GM18868 (cell line): ENCODE results near the gene KRTAP12-3.
"Not testable (repeated sequence)": the region's sequence is repeated elsewhere in the genome, so short reads cannot be mapped to it uniquely, and the experiment has no call there.

Experiments
- ATAC-seq: cut with Tn5 transposase; IDR thresholded peaks from one replicate; pipeline ENCODE4 v1.9.1; 2021; ENCODE audit warnings: mild to moderate bottlenecking, moderate library complexity; ENCODE audit not compliant: unreplicated experiment

KRTAP12-3 gene, protein sequence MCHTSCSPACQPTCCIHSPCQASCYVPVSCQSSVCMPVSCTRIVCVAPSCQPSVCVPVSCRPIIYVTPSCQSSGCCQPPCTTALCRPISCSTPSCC

DNA sequence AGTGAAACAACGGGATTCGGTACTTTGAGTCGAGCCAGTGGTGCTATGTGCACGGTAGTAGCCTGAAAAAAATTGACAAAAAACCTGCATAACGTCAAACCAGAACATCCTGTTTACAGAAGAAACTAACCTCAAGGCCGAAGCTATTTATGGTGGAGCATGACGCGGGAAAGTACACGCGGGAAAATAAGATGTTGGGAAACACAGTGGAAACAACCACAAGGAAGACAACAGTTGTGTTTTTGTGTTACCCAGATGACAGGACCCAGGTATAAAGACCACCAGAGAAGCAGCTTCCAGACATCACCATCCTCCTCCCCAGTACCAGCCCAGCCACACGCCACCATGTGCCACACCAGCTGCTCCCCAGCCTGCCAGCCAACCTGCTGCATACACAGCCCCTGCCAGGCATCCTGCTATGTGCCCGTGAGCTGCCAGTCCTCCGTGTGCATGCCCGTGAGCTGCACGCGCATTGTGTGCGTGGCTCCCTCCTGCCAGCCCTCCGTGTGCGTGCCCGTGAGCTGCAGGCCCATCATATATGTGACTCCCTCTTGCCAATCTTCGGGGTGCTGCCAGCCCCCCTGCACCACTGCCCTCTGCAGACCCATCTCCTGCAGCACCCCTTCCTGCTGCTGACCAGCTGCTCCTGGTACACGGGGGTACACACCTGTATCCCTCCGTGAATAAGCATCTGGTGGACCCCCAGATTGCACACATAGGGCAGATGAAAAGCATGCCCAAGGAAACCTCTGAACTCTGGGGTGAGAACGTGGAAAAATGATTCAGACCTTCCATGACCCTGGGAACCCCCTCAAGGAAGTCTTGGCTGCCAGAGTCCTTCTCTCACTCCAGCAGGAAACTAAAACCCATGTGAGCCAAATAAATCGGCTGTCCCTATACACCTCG lies at the start of gene KRTAP12-3:
KRTAP12-3 (plus strand) TSS at position 298 of the 906 bp plus-strand sequence; CDS start at position 346, 48 bp downstream.
- ATAC-seq, result no peak

DNA sequence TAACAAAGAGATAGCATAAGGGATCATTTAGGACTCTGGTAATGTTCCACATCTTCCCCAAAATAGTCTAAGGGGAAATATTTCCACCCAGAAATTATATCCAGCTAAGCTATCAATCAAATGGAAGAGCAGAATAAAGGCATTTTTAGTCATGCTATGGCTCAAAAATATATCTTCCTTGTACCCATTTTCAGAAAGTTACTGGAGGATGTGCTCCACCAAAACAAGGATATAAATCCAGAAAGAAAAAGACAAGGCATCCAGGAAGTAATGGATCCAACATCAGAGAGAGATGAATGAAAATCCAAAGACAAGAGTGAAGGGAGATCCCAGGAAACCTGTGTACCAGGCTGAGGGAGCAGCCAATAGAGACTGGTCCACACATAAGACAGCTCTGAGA lies 48.5 kb upstream of the KRTAP12-3 start:
- ATAC-seq, result no peak

- ATAC-seq, result not testable (repeated sequence)
Observed at GRCh38 chr21:44610157-44610843, 47.4 kb upstream of the KRTAP12-3 start.

DNA sequence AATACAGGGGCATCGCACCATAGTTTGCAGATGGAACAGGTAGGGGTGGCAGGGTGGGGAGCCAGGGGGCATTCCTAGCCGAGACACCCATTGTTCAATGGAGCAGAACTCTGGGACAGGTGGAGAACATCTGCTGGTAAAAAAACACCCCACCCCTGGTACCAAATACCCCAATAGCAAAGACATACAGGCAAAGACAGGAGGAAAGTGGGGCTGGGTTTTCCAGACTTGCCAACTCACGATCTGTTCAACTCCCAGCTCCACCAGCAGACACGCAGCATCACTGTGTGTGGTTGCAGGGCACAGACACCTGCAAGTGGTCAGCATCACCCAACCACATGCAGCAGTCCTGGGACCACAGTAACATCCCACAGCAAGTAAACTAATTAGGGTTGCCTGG lies 46.2 kb upstream of the KRTAP12-3 start:
- no peak for ATAC-seq

GRCh38 chr21:44612029-44612486 lies 45.7 kb upstream of the KRTAP12-3 start, which contains the start of gene KRTAP10-8:
Gene KRTAP10-8, plus strand, starts transcription at chr21:44612079. Its CDS starts 22 bp downstream, at chr21:44612101.
- no peak for ATAC-seq

DNA sequence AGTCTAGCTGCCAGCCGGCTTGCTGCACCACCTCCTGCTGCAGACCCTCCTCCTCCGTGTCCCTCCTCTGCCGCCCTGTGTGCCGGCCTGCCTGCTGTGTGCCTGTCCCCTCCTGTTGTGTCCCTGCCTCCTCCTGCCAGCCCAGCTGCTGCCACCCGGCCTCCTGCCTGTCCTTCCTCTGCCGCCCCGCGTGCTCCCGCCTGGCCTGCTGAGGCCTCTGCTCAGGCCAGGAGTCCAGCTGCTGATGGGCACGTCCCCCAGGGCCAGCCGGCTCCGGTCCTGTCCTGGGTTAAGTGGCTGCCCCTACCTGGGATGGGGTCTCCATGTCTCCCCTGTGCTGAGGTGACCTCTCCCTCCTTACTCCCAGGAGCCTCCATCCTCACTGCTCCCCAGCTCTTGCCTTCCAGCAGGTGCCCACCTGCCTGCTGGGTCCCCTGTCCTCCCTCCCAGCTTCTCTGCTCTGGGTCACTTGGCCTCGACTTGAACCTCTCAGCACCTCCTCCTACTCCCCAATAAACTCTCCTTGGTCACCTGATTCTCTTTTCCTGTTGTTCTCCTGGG lies 45.0 kb upstream of the KRTAP12-3 start:
- ATAC-seq, result no peak

DNA sequence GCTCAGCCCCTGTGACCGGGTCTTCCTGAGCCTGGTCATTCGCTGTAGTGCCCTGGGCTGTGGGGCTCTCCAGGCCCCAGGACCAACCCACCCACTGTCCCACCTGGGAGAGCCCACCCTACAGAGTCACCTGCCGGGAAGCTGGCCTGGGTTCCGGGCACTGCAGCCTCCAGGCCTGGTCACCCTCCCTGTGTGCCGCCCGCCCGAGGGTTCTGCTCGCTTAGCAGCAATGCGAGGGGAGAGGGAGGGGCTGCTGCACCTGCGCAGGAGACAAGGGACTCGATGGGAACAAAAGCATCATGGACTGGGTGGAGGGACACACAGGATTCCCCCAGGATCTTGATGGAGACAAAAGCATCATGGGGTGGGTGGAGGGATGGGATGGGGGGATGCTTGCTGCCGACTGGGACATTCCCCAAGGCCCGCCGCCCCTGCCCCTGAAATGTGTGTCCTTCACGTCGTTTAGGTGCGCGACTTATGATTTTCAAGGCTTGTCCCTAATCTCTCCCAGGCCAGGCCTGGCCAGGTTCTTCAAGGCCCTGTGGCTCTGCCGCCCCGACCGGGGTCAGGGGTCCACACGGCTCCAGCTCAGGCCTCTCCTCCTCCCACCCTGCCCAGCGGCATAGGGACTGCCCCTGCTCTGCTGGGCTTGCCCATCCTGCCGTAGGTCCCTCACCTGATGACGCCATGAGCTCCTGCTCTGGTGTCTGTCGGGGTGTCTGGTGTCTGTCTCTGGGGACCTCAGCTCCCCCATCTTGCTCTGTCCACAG lies 44.2 kb upstream of the KRTAP12-3 start:
- no peak for ATAC-seq

GRCh38 chr21:44614161-44614631 lies 43.5 kb upstream of the KRTAP12-3 start:
- no peak for ATAC-seq

DNA sequence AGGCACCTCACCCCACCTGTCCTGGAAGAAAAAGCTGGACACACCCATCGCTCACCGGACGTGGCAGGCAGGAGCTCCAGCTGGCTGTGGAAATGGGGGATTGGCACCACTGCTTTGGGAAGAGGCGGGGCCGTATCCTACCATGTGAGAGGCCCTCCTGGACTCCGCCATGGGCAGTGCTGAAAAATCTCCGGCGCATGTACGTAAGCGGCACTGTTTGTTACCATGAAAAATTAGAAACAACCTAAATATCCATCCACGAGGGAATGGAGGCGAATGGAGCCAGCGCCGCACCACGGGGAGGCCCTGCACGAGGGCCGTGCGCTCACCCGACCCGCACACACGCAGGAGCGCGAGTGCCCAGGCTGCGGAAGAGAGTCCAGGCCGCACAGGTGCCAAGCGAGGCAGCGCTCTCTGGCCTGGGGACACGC lies 42.8 kb upstream of the KRTAP12-3 start:
- ATAC-seq, result no peak

- ATAC-seq, result no peak
Observed at GRCh38 chr21:44615466-44615865, 42.3 kb upstream of the KRTAP12-3 start.

DNA sequence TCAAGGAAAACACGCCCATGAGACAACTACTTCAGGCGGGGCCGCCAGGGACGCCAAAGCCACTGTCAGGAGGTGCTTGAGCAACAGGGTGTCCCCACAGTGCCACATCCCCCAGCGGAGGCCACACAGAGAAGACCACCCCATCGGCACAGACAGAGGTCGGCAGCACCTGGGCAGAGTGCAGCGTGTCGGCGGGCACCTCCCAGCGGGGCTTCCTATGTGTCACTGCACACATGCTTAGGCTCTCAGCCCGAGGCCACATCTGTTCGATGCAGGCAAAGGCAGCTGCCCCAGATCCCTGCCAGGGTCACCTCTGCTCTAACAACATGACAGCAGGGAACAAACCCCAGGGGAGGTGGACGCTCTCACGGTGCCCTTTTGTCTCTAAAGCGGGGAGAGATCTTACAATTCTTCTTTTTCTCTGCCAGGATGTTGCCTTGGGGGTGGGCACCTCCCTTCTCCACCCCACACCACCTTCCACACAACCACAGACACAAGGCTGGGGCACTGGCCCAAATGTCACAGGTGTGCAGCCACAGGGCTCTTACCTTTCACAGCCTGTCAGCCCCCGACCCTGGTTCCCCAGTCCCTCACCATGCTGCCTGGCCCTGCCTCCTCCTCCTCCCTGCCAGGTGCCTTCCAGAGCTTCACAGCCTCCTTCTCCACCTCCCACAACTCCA lies 41.7 kb upstream of the KRTAP12-3 start:
- ATAC-seq, result no peak

DNA sequence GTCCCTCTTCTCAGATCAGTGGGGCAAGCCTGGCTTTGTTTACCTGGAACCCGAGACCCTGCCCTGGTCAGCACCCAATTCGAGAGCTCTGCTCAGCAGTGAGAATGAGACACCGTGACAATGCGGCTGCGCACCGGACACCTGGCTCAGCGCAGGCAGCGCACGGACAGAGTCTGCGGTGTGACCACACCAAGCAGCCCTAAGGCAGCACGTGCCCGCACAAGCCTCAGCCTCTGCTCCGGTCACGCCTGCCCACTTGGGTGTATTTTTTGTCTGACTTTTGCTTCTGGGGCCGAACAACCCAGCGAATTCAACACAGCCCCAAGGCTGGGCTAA lies 41.2 kb upstream of the KRTAP12-3 start:
- ATAC-seq, result no peak

DNA sequence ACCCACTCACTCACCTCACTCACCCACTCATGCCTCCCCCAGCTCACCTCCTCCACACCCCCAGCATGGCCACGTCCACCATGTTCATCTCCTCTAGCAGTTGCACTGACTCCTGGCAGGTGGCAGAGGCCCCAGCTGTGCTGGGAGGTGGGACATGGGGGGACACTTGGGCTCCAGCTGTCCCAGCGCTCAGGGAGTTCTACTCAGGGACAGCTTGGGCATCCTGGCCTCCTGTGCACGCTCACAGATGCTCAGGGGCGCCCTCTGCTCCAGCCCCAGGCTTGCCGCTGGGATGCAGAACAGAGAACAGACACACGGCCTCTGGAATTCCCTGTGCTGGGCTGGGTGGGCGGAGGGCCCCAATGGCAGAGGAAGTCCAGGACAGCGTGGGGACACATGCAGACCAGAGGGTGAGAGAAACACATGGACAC lies 40.6 kb upstream of the KRTAP12-3 start:
- no peak for ATAC-seq

GRCh38 chr21:44618504-44618903 lies 39.2 kb upstream of the KRTAP12-3 start:
- ATAC-seq, result no peak

GRCh38 chr21:44618909-44619308 lies 38.8 kb upstream of the KRTAP12-3 start:
- no peak for ATAC-seq

GRCh38 chr21:44619886-44620285 lies 37.8 kb upstream of the KRTAP12-3 start:
- ATAC-seq, result no peak

- ATAC-seq, result no peak
Observed at GRCh38 chr21:44623575-44623974, 34.2 kb upstream of the KRTAP12-3 start.

GRCh38 chr21:44625756-44626155 lies 32.0 kb upstream of the KRTAP12-3 start:
- no peak for ATAC-seq

DNA sequence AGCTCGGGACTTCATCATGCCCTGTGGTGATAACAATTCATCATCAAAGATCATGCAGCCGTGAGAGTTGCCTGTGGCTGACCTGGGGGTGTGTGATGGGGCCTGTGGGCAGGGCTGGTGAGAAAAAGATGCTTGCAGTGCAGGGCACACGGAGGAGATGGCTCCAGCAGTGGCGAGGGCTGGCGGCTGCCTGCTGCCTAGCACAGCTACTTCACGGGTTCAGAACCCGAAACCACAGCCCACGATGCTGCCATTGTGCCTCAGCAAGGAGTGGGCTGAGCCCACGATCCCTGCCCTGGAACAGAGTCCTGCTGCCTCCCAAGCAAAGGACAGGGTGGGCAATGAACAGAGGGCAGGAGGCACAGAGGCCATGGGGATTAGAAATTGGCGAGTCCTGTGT lies 31.5 kb upstream of the KRTAP12-3 start:
- no peak for ATAC-seq

DNA sequence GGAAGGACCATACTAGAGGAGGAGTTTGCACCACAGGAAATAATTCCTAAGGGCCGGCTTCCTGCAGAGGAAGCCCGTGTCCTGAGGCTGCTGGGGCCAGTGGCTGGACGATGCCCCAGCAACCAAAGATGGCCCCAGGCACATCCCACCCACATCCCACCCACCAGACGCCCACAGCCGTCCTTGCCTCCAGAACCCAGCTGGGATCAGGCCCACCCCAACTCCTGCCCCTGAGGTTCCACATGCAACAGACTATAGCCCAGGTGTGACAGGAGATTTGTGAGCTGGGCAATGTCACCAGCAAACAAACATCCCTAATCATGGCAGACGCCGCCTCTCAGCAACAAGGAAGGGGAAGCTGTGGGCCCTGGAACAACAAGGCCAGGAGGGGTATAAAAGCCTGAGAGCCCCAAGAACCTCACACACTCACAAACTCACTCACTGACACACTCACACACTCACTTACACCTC lies 31.0 kb upstream of the KRTAP12-3 start, which contains the start of gene KRTAP10-9:
KRTAP10-9 (plus strand) TSS at position 421 of the 471 bp plus-strand sequence. CDS start 79 bp downstream, outside the sequence.
- no peak for ATAC-seq
